ENCODE results near the gene GP5. TPM values are rescaled to one million over a fixed set of nuclear protein-coding genes. Genes with fewer than 3 reads are reported as not detected.

Gene GP5
- polyA plus RNA-seq, 1 of the 3 experiments (the other 2 are of a cell fraction) = 0.13 TPM

DNA sequence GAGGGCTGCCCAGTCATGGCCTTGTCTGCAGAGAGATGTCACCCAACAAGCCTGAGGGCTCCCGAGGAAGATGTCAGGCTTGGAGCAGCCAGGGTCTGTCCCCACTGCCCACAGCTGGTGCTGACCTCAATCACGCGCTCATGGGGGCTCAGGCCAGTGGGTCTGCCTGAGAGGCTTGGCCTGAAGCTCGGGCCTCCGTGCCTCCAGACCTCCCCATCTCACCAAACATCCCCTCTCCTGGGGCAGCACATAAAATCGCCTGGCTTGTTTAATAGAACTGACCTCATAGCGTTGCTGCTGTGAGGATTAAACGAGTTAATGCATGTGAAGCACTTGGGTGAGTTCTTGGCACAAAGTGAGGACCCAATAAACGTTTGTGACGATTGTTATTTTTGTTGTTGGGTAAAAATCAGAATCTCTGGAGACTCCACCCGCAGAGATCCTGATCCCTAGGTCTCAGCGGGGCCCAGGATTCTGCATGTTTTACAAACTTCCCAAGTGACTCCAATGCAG is 33.0 kb downstream of the GP5 start:
- no peak overlapping the region for H2AFZ ChIP-seq (ENCODE audit: low read depth)
- H3K4me1 ChIP-seq (ENCODE audit: control insufficient read depth in 1 of 2, insufficient read depth in 2 of 2, low read depth in 1 of 2, low read length in 1 of 2) = peaks cover 15 to 41% of the 10 kb centered on the region in 2 experiments; a peak in 3 of 4 replicates
- H3K9me3 ChIP-seq = no peaks in the 10 kb centered on the region
- no peaks in the 10 kb centered on the region for H3K79me2 ChIP-seq (ENCODE audit: insufficient read depth)
- H3F3A ChIP-seq (replicated peaks; ENCODE audit: insufficient read depth) = no peaks in the 10 kb centered on the region
- no peak for DNase-seq
- no peak overlapping the region for H3K27ac ChIP-seq (ENCODE audit: low read depth in 2 of 2, low read length in 1 of 2)
- no peak overlapping the region for H3K4me3 ChIP-seq (ENCODE audit: low read depth in 2 of 2, low read length in 1 of 2)
- no peaks in the 10 kb centered on the region for H3K9me2 ChIP-seq
- ChIA-PET CTCF (interaction anchor here (0.6 to 9.4 kb wide), 4 partner anchors 22 to 312 kb away, joined by 3 to 85 read pairs (median 10); no protein-coding TSS in a partner anchor), POLR2A (no interaction called here)
- H3K36me3 ChIP-seq (replicated peaks in 1 of 2; ENCODE audit: control insufficient read depth in 1 of 2, insufficient read depth in 2 of 2, low read length in 1 of 2) = no peaks in the 10 kb centered on the region
- TF ChIP-seq TAF1 (IDR thresholded peaks at IDR 0.05; ENCODE audit: borderline replicate concordance, low read depth, low read length) = no peak
- TF ChIP-seq FOXJ3 (CRISPR knock-in tag; IDR thresholded peaks at IDR 0.05) = no peak
- TF ChIP-seq EP300 (IDR thresholded peaks at IDR 0.05; ENCODE audit: borderline replicate concordance in 1 of 2, low read depth in 1 of 2, low read length in 1 of 2) = no peak
- TF ChIP-seq, protein P1, sequence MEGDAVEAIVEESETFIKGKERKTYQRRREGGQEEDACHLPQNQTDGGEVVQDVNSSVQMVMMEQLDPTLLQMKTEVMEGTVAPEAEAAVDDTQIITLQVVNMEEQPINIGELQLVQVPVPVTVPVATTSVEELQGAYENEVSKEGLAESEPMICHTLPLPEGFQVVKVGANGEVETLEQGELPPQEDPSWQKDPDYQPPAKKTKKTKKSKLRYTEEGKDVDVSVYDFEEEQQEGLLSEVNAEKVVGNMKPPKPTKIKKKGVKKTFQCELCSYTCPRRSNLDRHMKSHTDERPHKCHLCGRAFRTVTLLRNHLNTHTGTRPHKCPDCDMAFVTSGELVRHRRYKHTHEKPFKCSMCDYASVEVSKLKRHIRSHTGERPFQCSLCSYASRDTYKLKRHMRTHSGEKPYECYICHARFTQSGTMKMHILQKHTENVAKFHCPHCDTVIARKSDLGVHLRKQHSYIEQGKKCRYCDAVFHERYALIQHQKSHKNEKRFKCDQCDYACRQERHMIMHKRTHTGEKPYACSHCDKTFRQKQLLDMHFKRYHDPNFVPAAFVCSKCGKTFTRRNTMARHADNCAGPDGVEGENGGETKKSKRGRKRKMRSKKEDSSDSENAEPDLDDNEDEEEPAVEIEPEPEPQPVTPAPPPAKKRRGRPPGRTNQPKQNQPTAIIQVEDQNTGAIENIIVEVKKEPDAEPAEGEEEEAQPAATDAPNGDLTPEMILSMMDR (IDR thresholded peaks at IDR 0.05) = no peak
- TF ChIP-seq, protein P2, sequence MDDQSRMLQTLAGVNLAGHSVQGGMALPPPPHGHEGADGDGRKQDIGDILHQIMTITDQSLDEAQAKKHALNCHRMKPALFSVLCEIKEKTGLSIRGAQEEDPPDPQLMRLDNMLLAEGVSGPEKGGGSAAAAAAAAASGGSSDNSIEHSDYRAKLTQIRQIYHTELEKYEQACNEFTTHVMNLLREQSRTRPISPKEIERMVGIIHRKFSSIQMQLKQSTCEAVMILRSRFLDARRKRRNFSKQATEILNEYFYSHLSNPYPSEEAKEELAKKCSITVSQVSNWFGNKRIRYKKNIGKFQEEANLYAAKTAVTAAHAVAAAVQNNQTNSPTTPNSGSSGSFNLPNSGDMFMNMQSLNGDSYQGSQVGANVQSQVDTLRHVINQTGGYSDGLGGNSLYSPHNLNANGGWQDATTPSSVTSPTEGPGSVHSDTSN (IDR thresholded peaks at IDR 0.05) = no peak
- no peak for TF ChIP-seq CHD2 (IDR thresholded peaks at IDR 0.05; ENCODE audit: low read length, partially characterized antibody)
- no peak for TF ChIP-seq GATA2 (CRISPR knock-in tag; IDR thresholded peaks at IDR 0.05)
- TF ChIP-seq SIN3A (IDR thresholded peaks at IDR 0.05; ENCODE audit: borderline replicate concordance, low read depth, low read length) = no peak
- no peak for TF ChIP-seq TEAD4 (IDR thresholded peaks at IDR 0.05; ENCODE audit: borderline replicate concordance, insufficient read depth)
- TF ChIP-seq EZH2phosphoT487 (IDR thresholded peaks at IDR 0.05; ENCODE audit: borderline replicate concordance, low read depth) = no peak
- TF ChIP-seq SMC3 (IDR thresholded peaks at IDR 0.05; ENCODE audit: low read depth, low read length) = no peak
- TF ChIP-seq MEF2A (IDR thresholded peaks at IDR 0.05; ENCODE audit: borderline replicate concordance, low read depth) = no peak
- TF ChIP-seq FOSL2 (IDR thresholded peaks at IDR 0.05; ENCODE audit: borderline replicate concordance, low read depth) = no peak
- TF ChIP-seq RFX5 (IDR thresholded peaks at IDR 0.05; ENCODE audit: low read length) = no peak
- H4K20me1 ChIP-seq (ENCODE audit: insufficient read depth) = no peaks in the 10 kb centered on the region
- WGBS (ENCODE audit: low lambda C conversion rate) = 79% methylated on average over 7 of the region's 12 CpGs
- H3K27me3 ChIP-seq (ENCODE audit: insufficient read depth) = no peaks in the 10 kb centered on the region
- no peak overlapping the region for H3K4me2 ChIP-seq
- H3K9ac ChIP-seq = no peak overlapping the region

DNA sequence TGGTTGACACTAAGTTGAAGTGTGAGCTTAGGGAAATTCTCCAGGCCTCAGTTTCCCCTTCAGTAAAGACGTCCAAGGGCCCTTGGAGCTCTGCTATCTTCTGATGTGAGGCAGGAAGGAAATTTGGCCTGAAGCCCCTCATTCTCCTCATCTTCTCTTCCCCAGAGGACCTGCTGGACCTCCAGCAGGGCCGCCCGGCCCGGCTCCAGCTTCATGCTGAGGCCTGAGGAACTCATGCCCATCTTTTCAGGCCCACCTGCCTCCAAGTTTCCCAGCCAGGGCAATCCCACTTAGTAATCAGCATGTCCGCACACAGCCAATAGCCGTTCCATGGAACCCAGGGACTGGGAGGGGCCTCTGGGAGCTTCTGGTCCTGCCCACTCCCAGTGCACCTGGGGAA is 33.5 kb downstream of the GP5 start:
- no peak overlapping the region for H2AFZ ChIP-seq (ENCODE audit: low read depth)
- H3K27me3 ChIP-seq (ENCODE audit: insufficient read depth) = no peaks in the 10 kb centered on the region
- H3K9me3 ChIP-seq = no peaks in the 10 kb centered on the region
- CTCF ChIA-PET = interaction anchor here (2.0 to 9.4 kb wide), 4 partner anchors 22 to 40 kb away, joined by 5 to 85 read pairs (median 12); no protein-coding TSS in a partner anchor
- no peak overlapping the region for H3K4me3 ChIP-seq (ENCODE audit: low read depth in 2 of 2, low read length in 1 of 2)
- no peak for DNase-seq
- 96% methylated on average over 5 of the region's 6 CpGs for WGBS (ENCODE audit: low lambda C conversion rate)
- TF ChIP-seq MEF2A (IDR thresholded peaks at IDR 0.05; ENCODE audit: borderline replicate concordance, low read depth) (no peak), FOXJ3 (CRISPR knock-in tag; IDR thresholded peaks at IDR 0.05) (no peak), TCF12 (IDR thresholded peaks at IDR 0.05) (no peak), RAD21 (IDR thresholded peaks at IDR 0.05; ENCODE audit: low read length) (no peak), MXI1 (IDR thresholded peaks at IDR 0.05; ENCODE audit: low read depth, low read length) (no peak), NRF1 (IDR thresholded peaks at IDR 0.05; ENCODE audit: low read depth, low read length) (no peak)
- TF ChIP-seq, protein P3, sequence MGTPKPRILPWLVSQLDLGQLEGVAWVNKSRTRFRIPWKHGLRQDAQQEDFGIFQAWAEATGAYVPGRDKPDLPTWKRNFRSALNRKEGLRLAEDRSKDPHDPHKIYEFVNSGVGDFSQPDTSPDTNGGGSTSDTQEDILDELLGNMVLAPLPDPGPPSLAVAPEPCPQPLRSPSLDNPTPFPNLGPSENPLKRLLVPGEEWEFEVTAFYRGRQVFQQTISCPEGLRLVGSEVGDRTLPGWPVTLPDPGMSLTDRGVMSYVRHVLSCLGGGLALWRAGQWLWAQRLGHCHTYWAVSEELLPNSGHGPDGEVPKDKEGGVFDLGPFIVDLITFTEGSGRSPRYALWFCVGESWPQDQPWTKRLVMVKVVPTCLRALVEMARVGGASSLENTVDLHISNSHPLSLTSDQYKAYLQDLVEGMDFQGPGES (IDR thresholded peaks at IDR 0.05; ENCODE audit: low read depth, low read length) = no peak
- TF ChIP-seq, protein P1 (IDR thresholded peaks at IDR 0.05) = no peak
- no peaks in the 10 kb centered on the region for H3F3A ChIP-seq (replicated peaks; ENCODE audit: insufficient read depth)
- H3K9ac ChIP-seq = no peak overlapping the region
- H3K79me2 ChIP-seq (ENCODE audit: insufficient read depth) = no peaks in the 10 kb centered on the region
- H3K27ac ChIP-seq (ENCODE audit: low read depth in 2 of 2, low read length in 1 of 2) = no peak overlapping the region; a peak in 1 of 4 replicates
- H3K4me1 ChIP-seq (ENCODE audit: control insufficient read depth in 1 of 2, insufficient read depth in 2 of 2, low read depth in 1 of 2, low read length in 1 of 2) = peaks cover 15 to 41% of the 10 kb centered on the region in 2 experiments; a peak in 3 of 4 replicates
- no peaks in the 10 kb centered on the region for H4K20me1 ChIP-seq (ENCODE audit: insufficient read depth)
- no peak overlapping the region for H3K4me2 ChIP-seq
- POLR2A ChIA-PET = no interaction called here
- H3K9me2 ChIP-seq = no peaks in the 10 kb centered on the region
- H3K36me3 ChIP-seq (replicated peaks in 1 of 2; ENCODE audit: control insufficient read depth in 1 of 2, insufficient read depth in 2 of 2, low read length in 1 of 2) = no peaks in the 10 kb centered on the region
